GM12872 (cell line): ENCODE results near the gene FBXW4.

ENCODE experiments used
- CTCF ChIP-seq: IDR thresholded peaks from 3 replicates; pipeline ENCODE4 v1.5.1; 2011; ENCODE audit warnings: low read depth, mild to moderate bottlenecking, low read length, moderate library complexity; ENCODE audit not compliant: insufficient read depth

FBXW4 gene

DNA sequence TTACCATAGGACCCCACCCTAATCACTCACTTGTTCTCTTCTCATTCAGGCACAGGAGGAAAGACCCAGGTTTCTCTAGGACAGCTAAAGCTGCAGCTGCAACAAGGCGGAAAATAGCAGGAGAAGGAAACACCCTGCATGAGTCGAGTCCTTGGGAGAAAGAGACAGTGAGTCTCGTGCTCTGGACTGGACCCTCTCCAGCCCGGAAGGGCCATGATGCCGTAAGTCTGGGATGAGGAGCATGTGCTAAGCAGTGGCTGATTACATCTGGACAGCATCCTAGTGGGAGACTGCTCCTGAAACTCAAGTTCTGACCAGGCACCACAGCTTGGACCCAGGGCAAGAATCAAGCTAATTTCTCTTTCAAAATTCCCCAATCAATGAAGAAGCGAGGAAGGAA is 39.4 kb downstream of the FBXW4 start:
- TF ChIP-seq CTCF, result no peak

DNA sequence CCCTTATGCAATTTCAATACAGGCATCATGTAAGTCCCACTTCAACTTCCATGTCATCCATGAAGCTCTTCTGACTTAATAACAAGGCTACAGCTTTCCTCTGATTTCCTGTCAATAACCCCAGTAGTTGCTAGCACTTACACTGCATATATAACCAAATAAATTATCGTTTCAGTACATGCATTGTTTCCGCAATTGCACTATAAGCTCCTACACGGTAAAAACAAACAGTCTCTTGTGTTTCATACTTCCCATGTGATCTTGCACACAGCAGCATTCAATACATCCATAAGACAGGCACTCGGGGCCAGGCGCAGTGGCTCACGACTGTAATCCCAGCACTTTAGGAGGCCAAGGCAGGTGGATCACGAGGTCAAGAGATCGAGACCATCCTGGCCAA is 41.4 kb downstream of the FBXW4 start:
- TF ChIP-seq CTCF, result no peak

GRCh38 chr10:101651336-101651735 is 43.6 kb downstream of the FBXW4 start:
- no peak for TF ChIP-seq CTCF

DNA sequence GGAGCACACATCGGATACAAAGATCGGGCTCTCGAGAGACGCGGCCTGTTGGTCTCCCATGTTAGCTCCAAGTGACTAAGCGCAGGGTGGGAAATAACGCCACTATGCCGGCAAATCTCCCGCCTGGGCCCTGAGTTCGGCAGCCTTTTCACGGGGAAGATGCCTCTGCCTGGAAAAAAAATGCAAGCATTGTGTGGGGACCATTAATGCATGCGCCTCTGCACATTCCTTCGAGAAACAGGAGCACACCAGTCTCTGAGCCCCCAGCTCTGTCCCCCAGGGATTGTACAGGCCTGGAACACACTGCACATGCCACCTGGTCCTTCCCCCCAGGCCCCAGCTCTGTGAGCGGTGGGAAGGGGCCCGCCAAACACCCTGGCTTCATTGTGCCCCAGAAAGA is 44.1 kb downstream of the FBXW4 start:
- no peak for TF ChIP-seq CTCF

- TF ChIP-seq CTCF, result no peak
These were observed 45.4 kb downstream of the FBXW4 start for GRCh38 chr10:101649525-101650085.

DNA sequence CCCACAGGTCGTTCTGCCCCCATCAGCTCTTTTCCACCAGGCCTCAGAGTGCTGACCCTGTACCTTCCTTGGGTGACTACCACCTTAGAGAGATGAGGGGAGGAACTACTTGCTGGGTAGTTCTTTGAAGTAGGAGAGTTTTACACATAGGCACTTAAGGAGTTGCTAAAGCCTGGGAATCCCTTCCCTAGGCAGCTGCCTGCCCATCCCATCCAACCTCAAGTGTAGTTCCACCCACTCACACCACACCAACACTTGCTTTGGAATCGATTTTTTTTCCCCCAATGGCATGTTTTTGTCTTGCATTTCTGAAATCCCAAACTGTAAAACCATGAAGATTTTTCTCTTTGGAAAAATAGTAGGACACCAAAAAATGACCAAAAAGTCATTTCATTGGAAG is 47.7 kb downstream of the FBXW4 start:
- TF ChIP-seq CTCF, result no peak

DNA sequence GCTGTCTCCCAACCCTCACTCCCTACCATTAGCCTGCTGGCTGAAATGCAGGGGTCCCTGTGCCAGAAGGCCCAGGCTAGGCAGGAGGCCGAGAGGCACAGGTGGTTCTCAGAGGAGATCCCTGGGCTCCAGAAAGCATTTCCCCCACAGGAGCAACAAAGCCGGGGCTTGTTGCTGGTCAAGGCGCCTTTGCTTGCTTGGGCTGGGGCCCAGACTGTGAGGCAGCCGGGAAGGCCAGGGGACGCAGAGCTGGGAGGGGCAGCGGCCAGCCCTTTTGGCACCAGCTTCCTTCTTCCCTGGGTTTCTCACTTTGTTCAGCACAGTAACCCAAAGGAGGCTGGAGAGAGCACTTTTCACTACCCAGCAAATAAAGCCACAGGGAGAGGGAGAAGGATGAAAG is 48.6 kb downstream of the FBXW4 start:
- TF ChIP-seq CTCF, result no peak

- TF ChIP-seq CTCF, result no peak
These were observed 49.3 kb downstream of the FBXW4 start for GRCh38 chr10:101645659-101646058.
